ENCODE results near the gene CDYL. TPM values are rescaled to one million over a fixed set of nuclear protein-coding genes. Genes with fewer than 3 reads are reported as not detected.

CDYL gene
- total RNA-seq, 1 donor from 2014 or later: 104 TPM

- no peak for TF ChIP-seq CTCF (IDR thresholded peaks at IDR 0.05; ENCODE audit: unreplicated experiment)
- Mint-ChIP-seq H3K36me3 (peaks cover 1% of the 10 kb centered on the region), H3K9me3 (peaks cover 21% of the 10 kb centered on the region), H3K27me3 (ENCODE audit: low read depth) (no peaks in the 10 kb centered on the region), H3K27ac (no peak overlapping the region), H3K4me3 (no peak overlapping the region), H3K4me1 (no peaks in the 10 kb centered on the region)
- no peak for DNase-seq (ENCODE audit: low spot score in 2 of 2, unreplicated experiment in 2 of 2)
These were observed 108.6 kb downstream of the CDYL start for GRCh38 chr6:4884646-4885340.

GRCh38 chr6:4885341-4885933 is 109.2 kb downstream of the CDYL start:
- Mint-ChIP-seq H3K27me3 (ENCODE audit: low read depth) (no peaks in the 10 kb centered on the region), H3K4me3 (no peak overlapping the region), H3K9me3 (peaks cover 21% of the 10 kb centered on the region), H3K36me3 (peaks cover 1% of the 10 kb centered on the region), H3K27ac (no peak overlapping the region), H3K4me1 (no peaks in the 10 kb centered on the region)
- TF ChIP-seq CTCF (IDR thresholded peaks at IDR 0.05; ENCODE audit: unreplicated experiment): no peak
- no peak for DNase-seq (ENCODE audit: low spot score in 2 of 2, unreplicated experiment in 2 of 2)

GRCh38 chr6:4888841-4889240 is 112.6 kb downstream of the CDYL start:
- H3K27ac Mint-ChIP-seq: no peak overlapping the region
- no peaks in the 10 kb centered on the region for H3K27me3 Mint-ChIP-seq (ENCODE audit: low read depth)
- H3K9me3 Mint-ChIP-seq: peaks cover 21% of the 10 kb centered on the region
- no peak for DNase-seq (ENCODE audit: low spot score in 2 of 2, unreplicated experiment in 2 of 2)
- no peaks in the 10 kb centered on the region for H3K4me1 Mint-ChIP-seq
- no peak for TF ChIP-seq CTCF (IDR thresholded peaks at IDR 0.05; ENCODE audit: unreplicated experiment)
- H3K4me3 Mint-ChIP-seq: no peak overlapping the region
- peaks cover 11% of the 10 kb centered on the region for H3K36me3 Mint-ChIP-seq

- Mint-ChIP-seq H3K4me1 (no peaks in the 10 kb centered on the region), H3K27me3 (ENCODE audit: low read depth) (no peaks in the 10 kb centered on the region), H3K9me3 (peaks cover 21% of the 10 kb centered on the region), H3K4me3 (no peak overlapping the region), H3K36me3 (peaks cover 15% of the 10 kb centered on the region), H3K27ac (no peak overlapping the region)
- no peak for TF ChIP-seq CTCF (IDR thresholded peaks at IDR 0.05; ENCODE audit: unreplicated experiment)
- no peak for DNase-seq (ENCODE audit: low spot score in 2 of 2, unreplicated experiment in 2 of 2)
These were observed 113.5 kb downstream of the CDYL start for GRCh38 chr6:4889701-4890100.

- H3K4me3 Mint-ChIP-seq: no peak overlapping the region
- no peak for TF ChIP-seq CTCF (IDR thresholded peaks at IDR 0.05; ENCODE audit: unreplicated experiment)
- H3K27ac Mint-ChIP-seq: no peak overlapping the region
- no peaks in the 10 kb centered on the region for H3K4me1 Mint-ChIP-seq
- DNase-seq (ENCODE audit: low spot score in 2 of 2, unreplicated experiment in 2 of 2): no peak
- no peaks in the 10 kb centered on the region for H3K27me3 Mint-ChIP-seq (ENCODE audit: low read depth)
- H3K36me3 Mint-ChIP-seq: peaks cover 15% of the 10 kb centered on the region
- H3K9me3 Mint-ChIP-seq: peaks cover 21% of the 10 kb centered on the region
These were observed 114.0 kb downstream of the CDYL start for GRCh38 chr6:4890191-4890590.
